Heart right ventricle (tissue), 16 donors: ENCODE measurements around the gene ABHD3. TPM values are rescaled to one million over a fixed set of nuclear protein-coding genes. Genes with fewer than 3 reads are reported as not detected.

Source experiments
- ATAC-seq, 8 donors: fragments of 200-7000 bp; cut with Tn5 transposase; one replicate each; pipeline ENCODE4 v1.9.1; 2020; ENCODE audit warnings: mild to moderate bottlenecking in 8 of 8, moderate library complexity in 8 of 8, moderate number of reproducible peaks in 1 of 8
- DNase-seq, 2 donors: peaks; one replicate each; pipeline ENCODE4 v3.0.0-alpha.2; 2020
- H3K27ac ChIP-seq, 10 donors: fragments of 200-600 bp; sonication (generic) in 2 of 10; one replicate each; pipeline versions ENCODE4 v1.5.0 to v1.8.0; 2020 to 2022; ENCODE audit warnings: mild to moderate bottlenecking in 3 of 10
- H3K27me3 ChIP-seq, 7 donors: fragments of 200-600 bp; one replicate each; pipeline ENCODE4 v1.8.0; 2021 to 2022; ENCODE audit warnings: mild to moderate bottlenecking in 2 of 7
- H3K36me3 ChIP-seq, 9 donors: fragments of 200-600 bp; sonication (generic) in 1 of 9; one replicate each; pipeline versions ENCODE4 v1.5.0 to v1.8.0; 2020 to 2022; ENCODE audit warnings: mild to moderate bottlenecking in 2 of 9
- H3K4me1 ChIP-seq, 9 donors: fragments of 200-600 bp; sonication (generic) in 1 of 9; one replicate each; pipeline versions ENCODE4 v1.5.0 to v1.8.0; 2020 to 2022; ENCODE audit warnings: mild to moderate bottlenecking in 4 of 9
- H3K4me3 ChIP-seq, 10 donors: fragments of 200-600 bp; sonication (generic) in 2 of 10; one replicate each; pipeline versions ENCODE4 v1.5.0 to v1.8.0; 2020 to 2022; ENCODE audit warnings: mild to moderate bottlenecking in 7 of 10, moderate library complexity in 2 of 10
- H3K9me3 ChIP-seq, 11 donors: fragments of 200-600 bp in 10 of 11; sonication (generic) in 2 of 11; one replicate each; pipeline versions ENCODE4 v1.5.0 to v1.8.0; 2013 to 2022; ENCODE audit warnings: mild to moderate bottlenecking in 2 of 11, control low read depth in 1 of 11, moderate library complexity in 1 of 11
- CTCF ChIP-seq, 9 donors: fragments of 200-600 bp; sonication (generic) in 2 of 9; IDR thresholded peaks; one replicate each; pipeline versions ENCODE4 v1.5.0 to v1.8.0; 2021 to 2022; ENCODE audit warnings: antibody characterized with exemption in 9 of 9, mild to moderate bottlenecking in 5 of 9, moderate library complexity in 1 of 9
- WGBS, 2 donors: extraction: QIAGEN DNeasy Blood & Tissue Kit; methylation state at CpG; one replicate each; pipeline ENCODE4 v1.1.7; 2013; ENCODE audit warnings: inconsistent platforms in 1 of 2; 5-methylcytosine and 5-hydroxymethylcytosine counted together
- intact Hi-C, 10 donors: fragments of 100-400 bp; cut with DNase I; formaldehyde crosslinking; loops; one replicate each; pipeline versions ENCODE4 v1.11.1 to v1.14.2; 2022
- long read RNA-seq, 3 donors: library from polyadenylated mRNA; unstranded; transcript quantifications; one replicate each; pipeline ENCODE4 v2.0.0, GENCODE V29; 2020 to 2021
- polyA plus RNA-seq, 2 donors: library from polyadenylated mRNA; stranded (reverse); fragments of 200-250 nt; gene quantifications; one replicate each; pipeline ENCODE4 v1.2.3, GENCODE V29; 2013
- total RNA-seq, 10 donors: library from RNA; stranded (reverse); fragmentation: NEBNext Ultra II Directional in 3 of 10; extraction: Animal tissue kit (Norgen Biotek cat#: 25700) in 3 of 10; gene quantifications; one replicate each; pipeline versions ENCODE4 v1.2.1 to v1.2.4, GENCODE V29; 2021 to 2023
- donor health status: Arrhythmogenic right ventricular cardiomyopathy.
- donor health status: ischemic (EF 13 %, LVEDD 7.1; RV severe dilation, severe dysfunction).
- donor health status: healthy with polysubstance abuse.
- donor health status: DM: no; HTN: yes; CAD: no.
- donor health status: DM: no; HTN: no; CAD: no.
- donor health status: ischemic (EF 25% LVEDD 6.9; RV normal size, moderate dysfunction).
- donor health status: ischemic (EF 25% LVEDD 5.7; RV mildly dilated, moderate dysfunction).
- donor health status: healthy.
- donor health status: DM: yes; HTN: yes; CAD: no.
- donor health status: Ischemic cardiomyopathy.
- donor health status: ischemic (EF 35%, LVEDD 5.7; RV mildly dilated, moderate dysfunction).
- donor health status: nonischemic (EF 11% LVEDD 7.7; RV severe dilation, severe dysfunction).
- donor health status: DM: yes; HTN: yes; CAD: no.
- donor health status: PGD.
- donor health status: ischemic (EF 29% LVEDD 5.4; RV normal size, mild dysfunction).
- donor health status: nonischemic (EF 23%, LVEDD 6.1; RV moderate dilation, normal function).

ABHD3 gene
- total RNA-seq (1 to 10 TPM; 2.2 to 7.7 (median 3.7) TPM), polyA plus RNA-seq (10 to 100 TPM in 1 of 2 donors, 1 to 10 TPM in 1; 8.6 to 28.2 TPM)
- long read RNA-seq, donor 1, partial matches to known transcripts: 0 of 8 reads
- long read RNA-seq, donor 1, other reads (novel, unspliced or antisense): 4 of 8 reads
- long read RNA-seq, donor 2, partial matches to known transcripts: 0 of 2 reads
- long read RNA-seq, donor 2, other reads (novel, unspliced or antisense): 2 of 2 reads
- long read RNA-seq, donor 3, partial matches to known transcripts: 0 of 10 reads
- long read RNA-seq, donor 3, other reads (novel, unspliced or antisense): 2 of 10 reads

GRCh38 chr18:21704603-21705364 lies at the start of gene ABHD3:
ABHD3 (minus strand) TSS chr18:21704774; CDS start chr18:21704665, 109 bp downstream.
- DNase-seq: peak; percentile 92 to 95
- peak within 1 kb of the TSS; percentile 64 to 96 (median 84) for H3K4me3 ChIP-seq
- ATAC-seq: peak; percentile 99 to 100 (median 100)
- intact Hi-C loops: loop anchor here in 5 of 10 donors (1.0 to 10.0 kb wide), 7 partner anchors 36 to 102 kb away; partner anchors contain the start of genes MIB1 (in 3 of the 5), SNRPD1 (in 2 of the 5) and ESCO1 (in 1 of the 5)
- H3K27me3 ChIP-seq: no peaks in the 10 kb centered on the region
- peak; percentile 24 to 70 (median 42) for TF ChIP-seq CTCF (IDR thresholded peaks at IDR 0.05)
- 2 to 3% methylated on average over 58 to 60 of the region's 60 CpGs for WGBS, 2 donors
- peak within 1 kb of the TSS in 9 of 10 donors; percentile 85 to 95 (median 89) for H3K27ac ChIP-seq
- no peaks in the 10 kb centered on the region for H3K9me3 ChIP-seq
- peaks cover 0 to 19% (median 0%) of the 10 kb centered on the region in 9 donors for H3K36me3 ChIP-seq
- peaks cover 0 to 24% (median 13%) of the 10 kb centered on the region in 9 donors for H3K4me1 ChIP-seq

GRCh38 chr18:21747764-21748693 lies 43.5 kb upstream of the ABHD3 start:
- no peaks in the 10 kb centered on the region for H3K36me3 ChIP-seq
- H3K4me3 ChIP-seq: no peak overlapping the region
- peaks cover 0 to 50% (median 31%) of the 10 kb centered on the region in 9 donors for H3K4me1 ChIP-seq
- ATAC-seq: no peak
- 79 to 90% methylated on average over 2 of the region's 2 CpGs for WGBS, 2 donors
- no peaks in the 10 kb centered on the region for H3K27me3 ChIP-seq
- no peak for DNase-seq
- no peak overlapping the region for H3K27ac ChIP-seq
- TF ChIP-seq CTCF (IDR thresholded peaks at IDR 0.05): no peak
- no peaks in the 10 kb centered on the region for H3K9me3 ChIP-seq
- intact Hi-C loops: loop anchor here in 3 of 10 donors (10.0 kb wide), 3 partner anchors 63 to 1227 kb away; no protein-coding TSS in a partner anchor

GRCh38 chr18:21747268-21747667 lies 42.7 kb upstream of the ABHD3 start:
- Histone ChIP-seq H3K36me3 (no peaks in the 10 kb centered on the region), H3K27ac (no peak overlapping the region), H3K9me3 (no peaks in the 10 kb centered on the region), H3K27me3 (no peaks in the 10 kb centered on the region), H3K4me1 (peaks cover 0 to 52% (median 33%) of the 10 kb centered on the region in 9 donors), H3K4me3 (no peak overlapping the region)
- no peak for ATAC-seq
- 46 to 50% methylated on average over 2 of the region's 2 CpGs for WGBS, 2 donors
- no peak for TF ChIP-seq CTCF (IDR thresholded peaks at IDR 0.05)
- no peak for DNase-seq
- intact Hi-C loops: loop anchor here in 3 of 10 donors (10.0 kb wide), 3 partner anchors 62 to 1228 kb away; no protein-coding TSS in a partner anchor
